Right lobe of liver (tissue), 4 donors: ENCODE measurements around the gene COL24A1.

Experiments used
- POLR2A ChIP-seq: fragments of 450-650 bp; IDR thresholded peaks from one replicate; pipeline ENCODE4 v1.6.1; 2017; ENCODE audit warnings: antibody characterized with exemption, mild to moderate bottlenecking
- TF ChIP-seq, protein P1 (sequence below), 4 donors: fragments of 200-600 bp in 3 of 4; fragments of 450-650 bp in 1 of 4; IDR thresholded peaks; one replicate each; pipeline versions ENCODE4 v1.5.1 to v1.8.0; 2016 to 2022; ENCODE audit warnings: antibody characterized with exemption in 4 of 4, mild to moderate bottlenecking in 2 of 4
- donor health status: DM: no; HTN: no; CAD: no.
- donor health status: DM: no; HTN: no; CAD: no.
- donor health status: DM: no; HTN: yes; CAD: no.

- TF ChIP-seq, protein P1, sequence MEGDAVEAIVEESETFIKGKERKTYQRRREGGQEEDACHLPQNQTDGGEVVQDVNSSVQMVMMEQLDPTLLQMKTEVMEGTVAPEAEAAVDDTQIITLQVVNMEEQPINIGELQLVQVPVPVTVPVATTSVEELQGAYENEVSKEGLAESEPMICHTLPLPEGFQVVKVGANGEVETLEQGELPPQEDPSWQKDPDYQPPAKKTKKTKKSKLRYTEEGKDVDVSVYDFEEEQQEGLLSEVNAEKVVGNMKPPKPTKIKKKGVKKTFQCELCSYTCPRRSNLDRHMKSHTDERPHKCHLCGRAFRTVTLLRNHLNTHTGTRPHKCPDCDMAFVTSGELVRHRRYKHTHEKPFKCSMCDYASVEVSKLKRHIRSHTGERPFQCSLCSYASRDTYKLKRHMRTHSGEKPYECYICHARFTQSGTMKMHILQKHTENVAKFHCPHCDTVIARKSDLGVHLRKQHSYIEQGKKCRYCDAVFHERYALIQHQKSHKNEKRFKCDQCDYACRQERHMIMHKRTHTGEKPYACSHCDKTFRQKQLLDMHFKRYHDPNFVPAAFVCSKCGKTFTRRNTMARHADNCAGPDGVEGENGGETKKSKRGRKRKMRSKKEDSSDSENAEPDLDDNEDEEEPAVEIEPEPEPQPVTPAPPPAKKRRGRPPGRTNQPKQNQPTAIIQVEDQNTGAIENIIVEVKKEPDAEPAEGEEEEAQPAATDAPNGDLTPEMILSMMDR (IDR thresholded peaks at IDR 0.05): no peak
- no peak for TF ChIP-seq POLR2A
Measured at GRCh38 chr1:86104606-86105532, 51.7 kb downstream of the COL24A1 start.
